ENCODE results near the gene ELP4.
"Not testable (repeated sequence)": the region's sequence is repeated elsewhere in the genome, so short reads cannot be mapped to it uniquely, and the experiment has no call there.

DNA sequence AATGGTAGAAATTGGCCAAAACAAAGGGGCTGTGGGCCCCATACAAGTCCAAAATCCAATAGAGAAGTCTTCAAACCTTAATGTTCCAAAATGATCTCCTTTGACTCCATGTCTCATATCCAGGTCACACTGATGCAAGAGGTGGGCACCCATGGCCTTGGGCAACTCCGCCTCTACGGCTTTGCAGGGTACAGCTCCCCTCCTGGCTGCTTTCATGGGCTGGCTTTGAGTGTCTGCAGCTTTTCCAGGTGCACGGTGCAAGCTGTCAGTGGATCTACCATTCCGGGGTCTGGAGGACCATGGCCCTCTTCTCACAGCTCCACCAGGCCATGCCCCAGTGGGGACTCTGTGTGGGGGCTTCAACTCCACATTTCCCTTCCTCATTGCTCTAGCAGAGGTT is 15.8 kb upstream of the ELP4 start:
- TF ChIP-seq, protein P1, sequence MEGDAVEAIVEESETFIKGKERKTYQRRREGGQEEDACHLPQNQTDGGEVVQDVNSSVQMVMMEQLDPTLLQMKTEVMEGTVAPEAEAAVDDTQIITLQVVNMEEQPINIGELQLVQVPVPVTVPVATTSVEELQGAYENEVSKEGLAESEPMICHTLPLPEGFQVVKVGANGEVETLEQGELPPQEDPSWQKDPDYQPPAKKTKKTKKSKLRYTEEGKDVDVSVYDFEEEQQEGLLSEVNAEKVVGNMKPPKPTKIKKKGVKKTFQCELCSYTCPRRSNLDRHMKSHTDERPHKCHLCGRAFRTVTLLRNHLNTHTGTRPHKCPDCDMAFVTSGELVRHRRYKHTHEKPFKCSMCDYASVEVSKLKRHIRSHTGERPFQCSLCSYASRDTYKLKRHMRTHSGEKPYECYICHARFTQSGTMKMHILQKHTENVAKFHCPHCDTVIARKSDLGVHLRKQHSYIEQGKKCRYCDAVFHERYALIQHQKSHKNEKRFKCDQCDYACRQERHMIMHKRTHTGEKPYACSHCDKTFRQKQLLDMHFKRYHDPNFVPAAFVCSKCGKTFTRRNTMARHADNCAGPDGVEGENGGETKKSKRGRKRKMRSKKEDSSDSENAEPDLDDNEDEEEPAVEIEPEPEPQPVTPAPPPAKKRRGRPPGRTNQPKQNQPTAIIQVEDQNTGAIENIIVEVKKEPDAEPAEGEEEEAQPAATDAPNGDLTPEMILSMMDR (IDR thresholded peaks at IDR 0.05; ENCODE audit: low read length), result not testable (repeated sequence)
- not testable (repeated sequence) for TF ChIP-seq EZH2 (IDR thresholded peaks at IDR 0.05; ENCODE audit: borderline replicate concordance, low read length)
